Stimulated activated CD4-positive, alpha-beta T cell treated with anti-CD3 and anti-CD28 coated beads, Interleukin-2, amount 100 ng/mL, for 48 hours (primary cell): ENCODE results near the gene DHX58.
"Not testable (repeated sequence)": the region's sequence is repeated elsewhere in the genome, so short reads cannot be mapped to it uniquely, and the experiment has no call there.

Source experiments
- DNase-seq, 2 donors: peaks; one replicate each; pipeline ENCODE4 v3.0.0-alpha.2; 2020

DHX58 gene

DNA sequence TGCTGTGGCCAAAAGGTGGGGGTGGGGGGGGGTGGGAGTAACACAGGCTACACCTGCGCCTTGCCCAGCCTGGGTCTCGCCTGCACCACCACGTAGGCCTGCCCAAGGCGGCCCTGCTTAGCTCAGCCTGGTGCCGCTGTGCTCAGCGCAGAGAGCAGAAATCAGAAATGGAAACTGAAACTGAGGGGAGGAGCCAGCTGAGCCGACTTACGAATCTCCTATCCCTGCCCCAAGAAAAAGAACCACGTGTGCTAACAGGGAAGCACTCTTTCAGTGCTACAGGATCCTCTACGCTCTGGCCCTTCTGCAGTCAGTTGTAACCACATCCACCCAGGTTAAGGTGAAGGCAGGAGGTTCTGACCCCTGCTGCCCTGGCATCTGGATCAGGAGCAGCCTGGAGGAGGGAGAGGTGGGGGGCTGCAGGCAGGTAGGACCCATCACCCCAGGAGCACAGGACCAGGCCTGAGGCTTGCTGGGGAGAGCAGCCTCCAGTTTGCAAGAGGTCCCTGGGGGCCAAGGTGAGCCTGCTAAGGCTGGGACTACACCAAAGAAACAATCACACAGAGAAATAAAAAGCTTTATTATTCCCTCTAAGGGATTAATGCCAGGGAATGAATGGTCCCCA lies at the start of gene DHX58:
DHX58 (minus strand) TSS at position 163 of the 625 bp plus-strand sequence. CDS start 822 bp downstream, outside the sequence.
- DNase-seq = peak; percentile 62 to 63

DNA sequence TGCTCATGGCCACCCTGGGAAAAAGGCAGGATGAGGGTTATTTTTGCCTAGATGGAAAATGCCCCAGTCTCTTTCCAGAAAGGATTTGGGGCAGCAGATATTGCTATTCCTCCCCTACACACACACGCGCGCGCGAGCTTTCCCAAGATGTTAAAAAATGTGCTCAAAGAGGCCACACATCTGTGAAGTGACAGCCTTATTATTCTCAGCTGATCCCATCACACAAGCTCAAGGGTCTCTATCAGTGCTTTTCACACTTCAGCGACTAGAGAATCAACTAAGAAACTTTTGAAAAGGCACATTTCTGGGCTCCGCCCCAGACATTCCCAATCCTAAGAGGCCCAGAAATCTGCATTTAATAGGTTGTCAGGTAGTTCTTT lies 48.0 kb upstream of the DHX58 start:
- no peak for DNase-seq

DNA sequence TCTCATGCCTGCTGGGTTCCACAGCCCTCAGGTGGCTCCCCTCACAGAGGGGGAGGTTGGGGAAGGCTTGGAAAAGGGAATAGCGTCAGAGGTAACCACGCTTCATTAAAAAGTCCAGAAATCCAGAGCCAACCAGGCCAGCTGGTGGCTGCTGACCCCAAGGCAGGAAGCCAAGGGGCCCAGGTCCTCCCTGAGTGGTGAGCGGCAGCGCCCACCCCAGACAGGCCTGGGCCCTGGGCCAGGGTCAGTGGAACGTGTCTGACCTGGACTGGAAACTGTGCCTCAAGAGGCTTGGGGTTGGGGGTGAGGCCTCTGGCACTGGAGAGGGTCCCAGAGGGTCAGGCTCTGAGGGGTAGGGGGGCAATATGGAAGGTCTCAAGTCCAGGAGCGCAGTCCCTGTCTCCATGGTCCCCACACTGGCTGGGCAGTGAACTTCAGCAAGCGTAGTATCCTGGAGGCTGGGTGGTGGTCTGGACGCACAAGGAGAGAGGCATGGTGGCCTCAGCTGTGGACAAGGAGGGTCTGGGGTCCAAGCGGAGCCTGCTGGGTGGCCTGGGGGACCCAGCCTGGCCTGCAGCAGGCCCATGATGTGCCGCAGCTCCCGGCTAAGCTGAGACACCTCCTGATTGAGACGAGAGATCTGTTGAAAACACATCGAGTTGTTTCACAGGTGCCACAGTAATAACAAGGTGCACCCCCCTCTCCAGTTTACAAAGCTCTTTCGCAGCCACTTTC lies 47.4 kb upstream of the DHX58 start:
- DNase-seq = no peak

DNA sequence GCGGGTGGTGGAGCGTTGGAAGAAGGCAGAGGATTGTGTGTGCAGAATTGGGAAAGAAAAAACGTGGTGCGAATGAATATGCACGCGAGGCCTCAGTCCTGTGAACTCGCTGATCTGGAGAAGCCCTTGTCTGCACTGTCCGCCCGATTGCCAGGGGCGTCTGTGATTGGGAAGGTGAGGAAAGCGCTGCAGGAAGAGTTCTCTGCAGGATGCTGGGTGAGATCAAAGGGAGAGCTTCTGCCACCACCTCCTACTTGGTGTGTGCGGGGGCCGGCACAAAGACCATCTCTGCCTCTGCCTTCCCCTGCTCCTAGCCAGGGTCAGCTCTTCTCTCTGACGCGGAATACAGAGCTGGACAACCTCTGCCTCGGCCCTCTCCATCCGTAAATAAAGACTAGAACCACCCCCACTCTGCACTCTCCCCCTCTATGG lies 43.1 kb upstream of the DHX58 start:
- DNase-seq = no peak

DNA sequence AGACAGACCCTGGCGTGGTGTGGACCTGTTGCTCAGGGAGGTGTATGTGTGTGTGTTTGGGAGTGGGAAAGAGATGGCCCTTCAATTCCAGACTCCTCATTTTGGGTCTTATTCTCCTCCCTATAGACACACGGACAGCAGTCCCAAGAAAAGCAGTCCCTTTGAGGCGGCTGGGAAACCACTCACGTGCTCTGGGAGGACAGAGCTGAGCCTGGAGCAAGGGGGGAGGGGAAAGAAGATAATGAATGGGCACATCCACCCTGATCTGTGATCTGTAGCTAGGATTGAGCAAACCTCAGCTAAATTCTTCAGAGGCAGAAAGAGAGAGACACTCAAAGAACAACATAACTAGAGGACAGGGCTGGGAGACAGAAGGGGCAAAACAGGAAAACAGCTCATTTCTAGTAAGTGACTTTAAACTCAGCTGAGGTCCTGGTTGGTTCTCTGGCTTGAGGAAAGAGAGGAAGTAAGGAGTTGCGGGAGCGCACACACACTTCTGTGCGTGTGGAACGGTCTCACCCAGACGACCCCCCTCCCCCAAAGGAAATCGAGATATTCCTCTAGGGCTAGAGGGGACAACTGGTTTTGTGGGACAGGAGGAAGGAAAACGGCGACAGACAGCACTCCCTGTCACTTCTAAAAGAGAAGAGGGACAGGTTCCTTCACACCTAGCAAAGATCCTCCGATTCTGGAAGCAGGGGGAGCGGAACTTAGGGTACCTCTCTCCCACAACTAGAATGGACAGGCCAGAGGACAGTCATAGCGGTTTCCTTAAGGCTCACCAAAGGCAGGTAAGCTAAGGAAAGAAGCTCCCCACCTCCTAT lies 41.6 kb upstream of the DHX58 start:
- no peak for DNase-seq

DNA sequence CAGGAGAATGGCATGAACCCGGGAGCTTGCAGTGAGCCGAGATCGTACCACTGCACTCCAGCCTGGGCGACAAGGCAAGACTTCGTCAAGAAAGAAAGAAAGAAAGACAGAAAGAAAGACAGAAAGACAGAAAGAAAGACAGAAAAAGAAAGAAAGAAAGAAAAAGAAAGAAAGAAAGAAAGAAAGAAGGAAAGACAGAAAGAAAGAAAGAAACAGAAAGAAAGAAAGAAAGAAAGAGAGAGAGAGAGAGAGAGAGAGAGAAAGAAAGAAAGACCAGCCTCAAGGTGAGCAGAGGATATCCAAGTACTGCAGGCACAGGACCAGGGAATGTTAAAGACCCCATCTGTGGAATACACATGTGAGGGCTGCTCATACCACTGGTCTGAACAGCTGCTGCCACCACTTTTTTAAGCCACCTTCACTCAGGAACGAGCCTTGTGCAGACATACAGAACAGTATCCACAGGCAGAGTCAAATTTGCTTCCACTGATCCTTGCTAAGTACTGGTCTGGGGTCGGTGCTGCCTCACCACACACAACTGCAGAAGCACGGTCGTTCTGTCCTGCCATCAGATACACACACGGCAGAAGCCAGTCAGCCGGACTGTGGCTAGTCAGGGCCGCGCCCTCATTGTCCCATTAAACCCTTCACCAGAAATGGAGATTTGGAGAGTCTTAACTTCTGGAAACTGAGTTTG lies 34.5 kb upstream of the DHX58 start:
- DNase-seq = no peak

DNA sequence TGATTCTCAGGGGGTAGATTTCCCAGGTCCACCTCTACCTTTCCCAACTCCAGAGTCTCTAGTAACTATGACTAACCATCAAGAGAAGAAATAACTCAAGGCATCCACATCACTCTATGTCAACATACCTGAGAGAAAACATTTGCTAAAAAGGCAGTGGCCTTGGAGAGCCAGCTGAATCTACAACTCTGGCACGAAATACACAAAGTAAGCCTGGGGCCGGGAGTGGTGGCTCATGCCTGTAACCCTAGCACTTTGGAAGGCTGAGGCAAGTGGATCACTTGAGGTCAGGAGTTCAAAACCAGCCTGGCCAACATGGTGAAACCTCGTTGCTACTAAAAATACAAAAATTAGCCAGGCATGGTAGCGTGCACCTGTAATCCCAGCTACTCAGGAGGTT lies 30.6 kb upstream of the DHX58 start:
- not testable (repeated sequence) for DNase-seq

DNA sequence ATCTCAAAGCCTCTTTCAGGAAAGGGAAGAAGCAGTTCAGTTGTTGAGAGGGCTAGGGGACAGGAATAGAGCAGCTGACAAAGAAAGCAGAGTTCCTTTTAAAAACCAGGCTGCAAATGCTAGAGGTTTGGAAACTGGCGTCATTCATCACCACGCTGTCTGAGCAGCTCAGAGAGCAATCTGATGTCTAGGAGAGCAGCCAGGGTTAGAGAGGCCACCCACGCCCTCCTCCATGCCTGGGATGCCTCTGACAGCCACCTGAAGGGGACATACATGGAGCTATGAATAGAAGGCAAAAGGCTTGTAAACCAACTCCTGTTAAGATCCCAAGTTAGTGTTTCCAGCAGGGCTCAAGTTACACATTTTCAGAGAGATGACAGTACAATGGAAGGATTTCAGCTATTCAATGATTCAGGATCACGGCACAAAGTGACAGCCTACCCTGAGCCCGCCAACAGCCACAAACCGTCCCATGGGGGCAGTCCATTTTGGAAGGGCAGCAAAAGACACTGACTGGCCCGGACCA lies 29.9 kb upstream of the DHX58 start:
- DNase-seq = no peak

DNA sequence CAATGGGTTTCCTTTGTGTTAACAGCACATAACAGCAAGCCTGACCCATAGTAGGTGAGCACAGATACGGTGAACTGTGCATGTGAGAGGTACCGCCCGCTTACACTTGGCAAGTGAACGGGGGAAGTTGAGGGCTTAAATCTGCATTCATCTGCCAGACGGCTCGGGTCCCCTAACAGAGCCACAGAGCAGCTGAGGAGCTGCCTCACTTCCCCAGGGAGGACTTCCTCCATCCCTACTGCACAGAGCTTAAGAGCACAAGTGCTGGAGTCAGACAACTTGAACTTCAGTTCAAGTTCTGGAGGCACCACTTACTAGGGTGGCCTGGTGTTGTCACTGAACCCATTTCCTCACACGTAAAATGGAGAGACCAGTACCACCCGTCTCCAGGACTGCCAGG lies 28.9 kb upstream of the DHX58 start:
- no peak for DNase-seq

DNA sequence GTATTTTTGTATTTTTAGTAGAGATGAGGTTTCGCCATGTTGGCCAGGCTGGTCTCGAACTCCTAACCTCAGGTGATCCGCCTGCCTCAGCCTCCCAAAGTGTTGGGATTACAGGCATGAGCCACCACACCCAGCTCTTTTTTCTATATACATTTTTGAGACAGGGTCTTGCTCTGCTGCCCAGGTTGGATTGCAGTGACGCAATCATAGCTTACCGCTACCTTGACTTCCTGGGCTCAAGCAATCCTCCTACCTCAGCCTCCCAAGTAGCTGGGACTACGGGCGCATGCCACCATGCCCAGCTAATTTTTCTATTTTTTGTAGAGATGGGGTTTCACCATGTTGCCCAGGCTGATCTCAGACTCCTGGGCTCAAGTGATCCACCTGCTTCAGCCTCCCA lies 28.2 kb upstream of the DHX58 start:
- not testable (repeated sequence) for DNase-seq

DNA sequence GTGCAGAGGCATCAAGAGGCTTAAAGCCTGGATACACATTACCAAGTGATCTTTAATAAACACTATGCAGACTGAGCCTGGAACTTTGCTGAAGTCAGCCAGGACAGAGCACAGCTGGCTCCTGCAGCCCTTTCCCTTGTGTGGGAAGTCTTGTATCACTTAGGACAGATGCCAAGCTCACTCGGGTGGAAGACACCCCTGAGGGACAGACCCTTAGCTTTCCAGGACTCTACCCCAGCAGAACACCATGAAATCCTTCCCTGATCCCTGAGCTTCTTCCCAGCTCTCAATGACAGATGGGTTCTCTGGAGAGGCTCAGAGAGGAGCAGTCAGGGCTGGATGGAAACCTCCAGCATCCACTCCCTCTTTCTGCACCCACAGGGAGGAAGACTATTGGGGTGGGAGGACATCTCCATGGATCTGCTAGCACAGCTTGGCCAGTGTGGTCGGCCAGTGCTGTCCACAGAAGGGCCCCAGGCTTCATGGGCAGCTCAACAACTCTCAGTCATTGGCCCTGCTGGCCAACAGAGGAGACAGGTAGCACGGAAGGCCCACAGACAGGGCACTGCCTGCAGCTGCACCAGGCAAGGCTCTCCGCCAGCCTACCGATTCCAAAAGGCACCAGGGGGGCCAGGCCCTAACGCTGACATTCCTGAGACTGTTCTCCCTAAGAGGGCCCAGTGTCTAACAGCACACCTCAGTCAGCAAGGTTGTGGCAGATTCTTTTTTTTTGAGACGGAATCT lies 26.4 kb upstream of the DHX58 start:
- no peak for DNase-seq

DNA sequence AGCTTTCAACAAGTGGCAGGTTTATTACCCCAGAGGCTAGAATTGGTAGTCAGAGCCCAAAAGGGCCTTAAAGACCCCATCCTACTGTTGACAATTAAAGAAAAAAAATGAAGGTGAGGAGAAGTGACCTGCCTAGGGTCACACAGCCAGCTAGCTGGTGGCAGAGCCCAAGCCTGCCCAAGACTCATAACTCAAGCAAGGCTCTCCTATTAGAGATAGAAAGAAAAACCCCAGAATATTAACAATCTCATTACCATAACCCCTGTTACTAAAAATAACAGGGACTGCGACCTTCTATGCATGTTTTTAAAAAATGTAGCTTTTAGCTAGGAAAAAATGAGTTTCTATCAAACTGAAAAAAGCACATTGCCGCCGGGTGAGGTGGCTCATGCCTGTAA lies 24.1 kb upstream of the DHX58 start:
- DNase-seq = no peak

DNA sequence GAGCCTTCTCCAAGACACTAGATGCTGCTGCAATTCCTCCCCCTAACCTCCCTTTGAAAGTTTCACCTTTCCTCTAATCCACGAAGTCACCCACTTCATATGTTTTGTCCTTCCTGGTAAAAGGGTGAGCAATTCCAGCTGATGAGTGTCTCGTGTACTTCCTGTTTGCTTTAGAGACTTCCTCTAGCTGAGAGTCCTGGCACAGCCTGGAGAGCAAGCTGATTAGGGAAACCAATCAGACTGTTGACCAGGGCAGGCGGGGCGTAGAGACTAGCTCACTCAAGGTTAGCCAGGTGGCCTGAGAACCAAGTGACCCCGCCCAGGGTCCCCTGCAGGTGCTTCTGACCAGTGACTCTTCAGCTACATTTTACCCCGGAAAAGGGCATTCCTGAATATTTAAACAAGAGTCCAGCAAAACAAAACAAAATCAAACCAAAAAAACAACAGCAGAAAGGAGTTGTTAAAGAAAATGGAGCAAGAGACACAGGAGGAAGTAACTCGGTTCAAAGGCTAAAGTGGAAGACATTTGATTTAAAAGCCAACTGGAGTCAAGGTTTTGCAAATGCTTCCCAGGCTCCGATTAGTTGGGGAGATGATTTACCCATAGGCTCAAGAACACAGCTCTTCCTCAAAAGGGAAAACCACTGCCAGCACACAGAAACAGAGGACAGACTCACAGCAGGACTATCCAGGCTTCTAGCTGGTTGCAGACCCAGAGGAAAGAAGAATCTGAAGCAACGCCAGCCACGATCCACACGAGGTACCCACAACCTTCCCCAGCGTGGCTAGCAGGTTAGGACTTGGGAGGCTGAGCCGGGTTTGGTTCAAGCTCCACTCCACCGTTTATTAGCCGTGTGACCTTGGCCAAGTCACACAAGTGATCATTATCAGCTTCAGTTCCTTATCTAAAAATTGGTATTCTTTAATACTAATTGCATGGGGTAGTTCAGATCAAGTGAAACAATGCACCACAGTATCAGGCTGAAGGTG lies 23.4 kb upstream of the DHX58 start:
- DNase-seq = no peak

DNA sequence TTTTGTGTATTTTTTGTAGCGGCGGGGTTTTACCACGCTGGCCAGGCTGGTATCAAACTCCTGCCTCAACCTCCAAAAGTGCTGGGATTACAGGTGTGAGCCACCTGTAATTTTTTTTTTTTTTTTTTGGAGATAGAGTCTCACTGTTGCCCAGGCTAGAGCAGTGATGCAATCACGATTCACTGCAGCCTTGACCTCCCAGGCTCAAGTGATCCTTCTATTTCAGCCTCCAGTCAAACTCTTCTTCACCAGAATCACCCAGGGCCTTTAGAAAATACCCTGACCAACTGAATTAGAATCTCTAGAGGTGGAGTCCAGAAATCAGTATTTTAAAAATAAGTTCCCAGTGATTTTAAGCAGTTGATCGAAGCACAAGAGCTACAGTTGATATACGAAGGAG lies 22.6 kb upstream of the DHX58 start:
- no peak for DNase-seq

DNA sequence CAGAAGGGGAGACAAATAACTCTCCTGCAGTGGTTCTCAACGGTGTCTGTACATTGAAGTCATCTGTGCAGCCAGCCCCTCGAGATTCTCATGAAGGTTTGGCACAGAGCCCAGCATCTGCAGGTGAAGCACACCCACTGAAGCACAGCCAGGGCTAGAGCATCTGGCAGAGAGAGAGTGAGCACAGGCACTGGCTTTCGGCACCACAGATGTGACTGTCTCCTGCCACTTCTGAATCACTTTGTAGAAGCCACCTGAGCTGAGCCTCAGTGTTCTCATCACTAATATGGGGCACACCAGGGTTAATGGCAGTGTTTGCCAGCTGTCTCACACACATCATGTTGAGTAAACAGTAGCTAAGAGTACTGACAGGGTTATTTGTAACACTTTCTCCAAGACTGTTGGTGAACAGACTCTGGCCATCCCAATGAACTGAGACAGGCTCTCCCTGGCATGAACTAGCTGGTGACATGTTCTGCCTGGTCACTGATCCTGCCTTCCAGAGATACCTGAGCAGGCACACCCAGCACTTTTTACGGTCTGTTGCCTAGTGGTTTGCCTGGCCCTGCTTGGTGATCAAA lies 21.0 kb upstream of the DHX58 start:
- no peak for DNase-seq

DNA sequence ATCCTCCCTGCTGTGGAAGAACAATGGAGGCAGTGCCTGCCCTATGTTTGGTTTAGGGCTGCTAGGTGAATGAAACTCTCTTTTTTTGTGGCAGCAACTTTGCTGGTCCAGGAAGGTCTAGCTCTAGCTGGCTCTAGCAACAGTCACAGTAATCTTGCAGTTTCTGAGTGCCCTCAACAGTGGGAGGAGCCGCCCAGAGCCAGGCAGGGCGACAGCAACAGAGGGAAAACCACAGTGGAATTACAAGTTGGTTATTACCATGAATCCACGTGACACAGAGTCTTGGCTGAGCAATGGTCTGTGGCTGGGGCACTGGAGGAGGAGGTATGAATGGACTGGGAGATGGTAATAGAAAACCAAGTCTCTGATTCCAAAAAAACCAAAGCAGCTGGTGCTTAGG lies 20.4 kb upstream of the DHX58 start:
- no peak for DNase-seq

DNA sequence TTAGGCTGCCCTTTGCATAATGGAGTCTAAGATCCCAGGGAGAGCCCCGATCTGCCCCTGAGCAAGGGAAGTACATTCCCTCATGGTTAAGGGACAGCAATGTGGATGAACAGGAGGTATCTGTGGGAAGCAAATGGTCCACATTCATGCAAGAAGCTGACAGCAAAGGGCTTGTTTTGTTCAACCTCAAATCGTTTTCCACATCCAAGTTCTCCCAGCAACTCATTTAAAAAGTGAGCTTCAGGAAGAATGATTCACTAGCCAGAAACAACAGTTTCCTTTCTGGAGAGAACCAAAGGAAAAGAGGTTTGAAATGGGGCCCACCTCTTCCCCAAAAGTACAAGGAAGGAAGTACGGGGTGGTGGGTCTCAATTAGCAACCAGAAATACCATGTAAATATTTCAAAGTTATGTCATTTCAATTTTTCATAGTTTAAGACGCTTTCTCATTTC lies 19.5 kb upstream of the DHX58 start:
- DNase-seq = no peak

DNA sequence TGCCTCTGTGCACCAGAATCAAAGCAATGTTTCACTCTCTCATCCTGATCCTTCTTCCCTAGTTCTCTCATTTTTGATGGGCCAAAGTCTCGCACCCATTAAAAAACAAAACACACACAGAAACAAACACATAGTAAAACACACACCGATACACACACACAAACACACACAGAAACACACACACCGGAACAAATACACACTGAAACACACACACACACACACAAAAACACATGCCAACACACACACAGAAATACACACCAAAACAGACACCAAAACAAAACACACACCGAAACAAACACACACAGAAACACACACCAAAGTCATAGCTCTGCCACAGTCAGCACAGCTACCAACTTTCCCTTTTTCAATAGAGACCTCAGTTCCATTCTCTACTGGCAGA lies 18.7 kb upstream of the DHX58 start:
- DNase-seq = no peak

DNA sequence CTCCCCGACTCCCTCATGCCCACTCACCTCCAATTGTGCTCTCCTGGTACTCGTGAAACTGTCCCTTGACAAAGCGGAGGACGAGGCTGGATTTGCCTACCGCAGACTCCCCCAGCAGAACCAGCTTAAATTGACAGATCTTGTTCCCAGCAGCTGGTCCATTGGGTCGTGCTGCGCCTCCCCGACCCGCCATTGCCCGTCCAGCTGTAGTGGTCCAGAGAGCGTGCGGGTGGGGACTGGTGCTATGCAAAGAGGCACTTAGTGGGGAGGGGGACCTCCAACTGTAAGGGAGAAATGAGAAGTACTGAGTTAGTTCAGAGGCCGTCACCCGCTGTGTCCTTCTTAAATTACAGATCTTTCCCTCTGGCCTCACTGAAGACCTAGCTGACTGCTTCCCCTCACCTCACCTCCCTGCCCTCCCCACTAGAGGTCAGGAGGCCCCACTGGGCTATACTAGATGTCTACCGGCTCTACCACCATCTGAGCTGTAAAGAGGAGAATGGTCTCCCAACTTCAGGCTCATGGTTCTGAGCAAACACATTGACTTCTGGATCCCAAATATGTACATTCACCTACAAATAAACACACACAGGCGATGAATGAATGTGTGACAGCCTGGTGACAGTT lies 17.9 kb upstream of the DHX58 start:
- DNase-seq = no peak
